Measurements from ENCODE around the gene SIRPB2. TPM values are rescaled to one million over a fixed set of nuclear protein-coding genes. Genes with fewer than 3 reads are reported as not detected.

Gene SIRPB2
- total RNA-seq, 6 experiments from 2014 or later: 0.55 to 5.6 (median 2.4) TPM

- peaks cover 0 to 6% (median 3%) of the 10 kb centered on the region in 4 donors for H3K4me1 ChIP-seq
- no peak for ATAC-seq
- intact Hi-C loops (cut with DNase I): no loop called here
- H3K27me3 ChIP-seq: no peaks in the 10 kb centered on the region
- H3K36me3 ChIP-seq: peaks cover 0 to 50% (median 10%) of the 10 kb centered on the region in 4 donors
- TF ChIP-seq CTCF (IDR thresholded peaks at IDR 0.05): no peak
- no peak for TF ChIP-seq POLR2A (IDR thresholded peaks at IDR 0.05)
- DNase-seq: no peak
- WGBS (ENCODE audit: insufficient coverage, low coverage, low lambda C conversion rate, missing lambda C conversion rate): 95% methylated on average over 2 of the region's 2 CpGs
- H3K4me3 ChIP-seq: no peak overlapping the region
- no peak overlapping the region for H3K27ac ChIP-seq
- H3K9me3 ChIP-seq: no peaks in the 10 kb centered on the region
Observed at GRCh38 chr20:1460275-1460674, 30.9 kb downstream of the SIRPB2 start.

GRCh38 chr20:1457992-1458391 lies 33.2 kb downstream of the SIRPB2 start:
- Histone ChIP-seq H3K9me3 (no peaks in the 10 kb centered on the region), H3K36me3 (peaks cover 0 to 64% (median 24%) of the 10 kb centered on the region in 4 donors), H3K27ac (no peak overlapping the region), H3K4me1 (no peaks in the 10 kb centered on the region), H3K27me3 (no peaks in the 10 kb centered on the region), H3K4me3 (no peak overlapping the region)
- intact Hi-C loops (cut with DNase I): no loop called here
- DNase-seq (no peak), ATAC-seq (no peak)
- 81% methylated on average over 2 of the region's 2 CpGs for WGBS (ENCODE audit: insufficient coverage, low coverage, low lambda C conversion rate, missing lambda C conversion rate)
- TF ChIP-seq POLR2A (IDR thresholded peaks at IDR 0.05) (no peak), CTCF (IDR thresholded peaks at IDR 0.05) (no peak)

GRCh38 chr20:1456300-1456699 lies 34.9 kb downstream of the SIRPB2 start:
- peaks cover 7 to 79% (median 40%) of the 10 kb centered on the region in 4 donors for H3K36me3 ChIP-seq
- no peaks in the 10 kb centered on the region for H3K27me3 ChIP-seq
- H3K9me3 ChIP-seq: no peaks in the 10 kb centered on the region
- ATAC-seq (no peak), DNase-seq (no peak)
- H3K4me1 ChIP-seq: no peaks in the 10 kb centered on the region
- TF ChIP-seq POLR2A (IDR thresholded peaks at IDR 0.05) (no peak), CTCF (IDR thresholded peaks at IDR 0.05) (no peak)
- H3K4me3 ChIP-seq: no peak overlapping the region
- intact Hi-C loops (cut with DNase I): no loop called here
- WGBS (ENCODE audit: insufficient coverage, low coverage, low lambda C conversion rate, missing lambda C conversion rate): 75% methylated on average over 5 of the region's 5 CpGs
- no peak overlapping the region for H3K27ac ChIP-seq

- Histone ChIP-seq H3K4me1 (no peaks in the 10 kb centered on the region), H3K36me3 (peaks cover 7 to 100% (median 56%) of the 10 kb centered on the region in 4 donors), H3K9me3 (no peaks in the 10 kb centered on the region), H3K27ac (no peak overlapping the region), H3K4me3 (no peak overlapping the region), H3K27me3 (no peaks in the 10 kb centered on the region)
- TF ChIP-seq POLR2A (IDR thresholded peaks at IDR 0.05) (no peak), CTCF (IDR thresholded peaks at IDR 0.05) (no peak)
- DNase-seq (no peak), ATAC-seq (peak; percentile 29 to 85 (median 56))
- intact Hi-C loops (cut with DNase I): no loop called here
Observed at GRCh38 chr20:1450926-1451491, 40.2 kb downstream of the SIRPB2 start.

GRCh38 chr20:1449370-1449769 lies 41.9 kb downstream of the SIRPB2 start:
- 88% methylated on average over 5 of the region's 6 CpGs for WGBS (ENCODE audit: insufficient coverage, low coverage, low lambda C conversion rate, missing lambda C conversion rate)
- Histone ChIP-seq H3K4me3 (no peak overlapping the region), H3K27ac (no peak overlapping the region), H3K9me3 (no peaks in the 10 kb centered on the region), H3K4me1 (no peaks in the 10 kb centered on the region), H3K36me3 (peaks cover 7 to 100% (median 60%) of the 10 kb centered on the region in 4 donors), H3K27me3 (no peaks in the 10 kb centered on the region)
- DNase-seq (no peak), ATAC-seq (no peak)
- intact Hi-C loops (cut with DNase I): no loop called here
- TF ChIP-seq CTCF (IDR thresholded peaks at IDR 0.05) (no peak), POLR2A (IDR thresholded peaks at IDR 0.05) (no peak)
